ENCODE results near the gene INCA1.

Gene INCA1

GRCh38 chr17:4973256-4974114, 23.8 kb downstream of the INCA1 start:
- Mint-ChIP-seq H3K9me3 (no peaks in the 10 kb centered on the region), H3K36me3 (ENCODE audit: insufficient read depth) (peaks cover 33% of the 10 kb centered on the region), H3K4me1 (peaks cover 11% of the 10 kb centered on the region), H3K27ac (ENCODE audit: low read depth) (no peak overlapping the region), H3K4me3 (no peak overlapping the region), H3K27me3 (no peaks in the 10 kb centered on the region)
- no peak for ATAC-seq (replicated peaks; ENCODE audit: extremely low read depth, poor library complexity, severe bottlenecking)
- no peak for DNase-seq (ENCODE audit: low spot score in 2 of 2)

GRCh38 chr17:4972752-4973151, 24.6 kb downstream of the INCA1 start:
- H3K27me3 Mint-ChIP-seq: no peaks in the 10 kb centered on the region
- no peaks in the 10 kb centered on the region for H3K9me3 Mint-ChIP-seq
- H3K36me3 Mint-ChIP-seq (ENCODE audit: insufficient read depth): peaks cover 33% of the 10 kb centered on the region
- DNase-seq (ENCODE audit: low spot score in 2 of 2) (no peak), ATAC-seq (replicated peaks; ENCODE audit: extremely low read depth, poor library complexity, severe bottlenecking) (no peak)
- no peak overlapping the region for H3K27ac Mint-ChIP-seq (ENCODE audit: low read depth)
- no peak overlapping the region for H3K4me3 Mint-ChIP-seq
- H3K4me1 Mint-ChIP-seq: peaks cover 11% of the 10 kb centered on the region

DNA sequence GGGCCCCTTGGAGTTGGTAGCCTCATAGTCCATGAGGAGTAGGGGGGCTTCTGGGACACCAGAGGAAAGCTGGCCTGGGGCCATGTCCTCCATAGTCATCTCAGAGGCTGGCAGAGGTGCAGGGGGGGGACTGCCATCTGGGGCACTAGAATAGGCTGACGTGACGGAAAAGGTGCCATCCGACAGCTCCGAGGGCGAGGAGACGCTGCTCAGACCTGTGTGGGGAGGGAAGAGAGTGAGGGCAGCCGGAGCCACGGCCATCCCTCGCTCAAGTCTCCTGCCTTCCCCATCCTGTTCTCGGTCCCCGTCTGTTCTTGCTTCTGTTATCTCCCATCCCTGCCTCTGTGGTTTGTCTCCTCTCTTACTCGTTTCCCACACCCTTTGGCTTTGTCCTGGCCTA, 25.0 kb downstream of the INCA1 start:
- H3K36me3 Mint-ChIP-seq (ENCODE audit: insufficient read depth): peaks cover 31% of the 10 kb centered on the region
- H3K27me3 Mint-ChIP-seq: no peaks in the 10 kb centered on the region
- H3K9me3 Mint-ChIP-seq: no peaks in the 10 kb centered on the region
- no peak for ATAC-seq (replicated peaks; ENCODE audit: extremely low read depth, poor library complexity, severe bottlenecking)
- peaks cover 11% of the 10 kb centered on the region for H3K4me1 Mint-ChIP-seq
- no peak overlapping the region for H3K4me3 Mint-ChIP-seq
- no peak overlapping the region for H3K27ac Mint-ChIP-seq (ENCODE audit: low read depth)
- DNase-seq (ENCODE audit: low spot score in 2 of 2): no peak

DNA sequence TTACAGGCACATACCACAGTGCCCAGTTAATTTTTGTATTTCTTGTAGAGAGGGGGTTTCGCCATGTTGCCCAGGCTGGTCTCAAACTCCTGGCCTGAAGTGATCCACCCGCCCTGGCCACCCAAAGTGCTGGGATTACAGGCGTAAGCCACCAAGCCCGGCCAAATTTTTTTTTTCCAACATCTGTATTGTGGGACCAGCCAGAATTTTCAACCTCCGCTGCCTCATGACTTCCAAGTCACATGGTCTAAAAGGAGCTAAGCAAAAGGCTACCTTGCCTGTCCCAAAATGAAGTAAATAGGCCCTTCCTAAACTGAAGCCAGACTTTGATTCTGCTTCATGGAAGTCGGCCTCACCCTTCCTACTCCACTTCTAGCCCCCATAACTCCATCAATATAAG, 25.5 kb downstream of the INCA1 start:
- H3K4me3 Mint-ChIP-seq: no peak overlapping the region
- no peaks in the 10 kb centered on the region for H3K9me3 Mint-ChIP-seq
- ATAC-seq (replicated peaks; ENCODE audit: extremely low read depth, poor library complexity, severe bottlenecking): no peak
- DNase-seq (ENCODE audit: low spot score in 2 of 2): no peak
- H3K27ac Mint-ChIP-seq (ENCODE audit: low read depth): no peak overlapping the region
- peaks cover 11% of the 10 kb centered on the region for H3K4me1 Mint-ChIP-seq
- H3K27me3 Mint-ChIP-seq: no peaks in the 10 kb centered on the region
- peaks cover 28% of the 10 kb centered on the region for H3K36me3 Mint-ChIP-seq (ENCODE audit: insufficient read depth)

GRCh38 chr17:4970273-4970672, 27.0 kb downstream of the INCA1 start:
- Mint-ChIP-seq H3K27ac (ENCODE audit: low read depth) (no peak overlapping the region), H3K4me1 (peaks cover 18% of the 10 kb centered on the region), H3K27me3 (no peaks in the 10 kb centered on the region), H3K36me3 (ENCODE audit: insufficient read depth) (peaks cover 24% of the 10 kb centered on the region), H3K9me3 (no peaks in the 10 kb centered on the region), H3K4me3 (no peak overlapping the region)
- DNase-seq (ENCODE audit: low spot score in 2 of 2) (no peak), ATAC-seq (replicated peaks; ENCODE audit: extremely low read depth, poor library complexity, severe bottlenecking) (no peak)

DNA sequence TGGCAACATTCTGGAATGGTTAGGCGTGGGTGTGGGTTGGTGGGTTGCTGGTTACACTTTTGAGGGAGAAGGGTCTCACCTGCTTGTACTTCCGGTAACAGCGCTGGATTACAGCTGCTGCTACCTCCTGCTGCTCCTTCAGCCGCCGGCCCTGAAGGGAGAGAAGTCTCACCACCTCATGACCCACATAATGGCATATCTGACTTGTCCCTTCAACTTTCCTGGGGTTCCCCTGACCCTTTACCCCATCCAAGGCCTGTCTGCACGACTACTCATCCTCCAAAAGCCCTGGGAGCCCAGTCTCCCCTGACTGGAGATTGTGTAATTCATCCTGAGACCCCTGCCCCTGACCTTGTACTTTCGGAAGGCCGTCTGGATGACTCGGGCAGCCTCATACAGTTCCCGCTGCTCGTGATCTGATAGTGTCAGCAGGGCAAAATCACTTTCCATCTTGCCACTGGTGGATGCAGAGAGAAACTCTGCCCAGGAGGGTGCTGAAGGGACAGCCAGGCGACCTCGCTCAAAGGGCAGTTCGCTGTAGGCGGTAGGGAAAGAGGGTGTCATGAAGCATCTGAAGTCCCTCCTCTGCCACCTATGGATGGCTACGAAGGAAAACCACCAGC, 27.7 kb downstream of the INCA1 start:
- Mint-ChIP-seq H3K4me1 (peaks cover 20% of the 10 kb centered on the region), H3K27ac (ENCODE audit: low read depth) (no peak overlapping the region), H3K36me3 (ENCODE audit: insufficient read depth) (peaks cover 20% of the 10 kb centered on the region), H3K27me3 (no peaks in the 10 kb centered on the region), H3K4me3 (no peak overlapping the region), H3K9me3 (no peaks in the 10 kb centered on the region)
- no peak for DNase-seq (ENCODE audit: low spot score in 2 of 2)
- ATAC-seq (replicated peaks; ENCODE audit: extremely low read depth, poor library complexity, severe bottlenecking): no peak

- H3K4me3 Mint-ChIP-seq: no peak overlapping the region
- no peaks in the 10 kb centered on the region for H3K27me3 Mint-ChIP-seq
- H3K4me1 Mint-ChIP-seq: peaks cover 20% of the 10 kb centered on the region
- H3K36me3 Mint-ChIP-seq (ENCODE audit: insufficient read depth): peaks cover 18% of the 10 kb centered on the region
- DNase-seq (ENCODE audit: low spot score in 2 of 2): no peak
- no peak for ATAC-seq (replicated peaks; ENCODE audit: extremely low read depth, poor library complexity, severe bottlenecking)
- H3K9me3 Mint-ChIP-seq: no peaks in the 10 kb centered on the region
- H3K27ac Mint-ChIP-seq (ENCODE audit: low read depth): no peak overlapping the region
Measured at GRCh38 chr17:4969047-4969550, 28.2 kb downstream of the INCA1 start.

- Mint-ChIP-seq H3K4me3 (no peak overlapping the region), H3K4me1 (peaks cover 16% of the 10 kb centered on the region), H3K36me3 (ENCODE audit: insufficient read depth) (peaks cover 17% of the 10 kb centered on the region), H3K27me3 (no peaks in the 10 kb centered on the region), H3K9me3 (no peaks in the 10 kb centered on the region), H3K27ac (ENCODE audit: low read depth) (no peak overlapping the region)
- no peak for ATAC-seq (replicated peaks; ENCODE audit: extremely low read depth, poor library complexity, severe bottlenecking)
- DNase-seq (ENCODE audit: low spot score in 2 of 2): no peak
Measured at GRCh38 chr17:4968486-4969046, 28.8 kb downstream of the INCA1 start.

- H3K36me3 Mint-ChIP-seq (ENCODE audit: insufficient read depth): peaks cover 15% of the 10 kb centered on the region
- no peaks in the 10 kb centered on the region for H3K27me3 Mint-ChIP-seq
- H3K9me3 Mint-ChIP-seq: no peaks in the 10 kb centered on the region
- DNase-seq (ENCODE audit: low spot score in 2 of 2): peak; percentile 94 to 96
- no peak within 1 kb of the TSS for H3K4me3 Mint-ChIP-seq
- peaks cover 15% of the 10 kb centered on the region for H3K4me1 Mint-ChIP-seq
- H3K27ac Mint-ChIP-seq (ENCODE audit: low read depth): no peak within 1 kb of the TSS
- ATAC-seq (replicated peaks; ENCODE audit: extremely low read depth, poor library complexity, severe bottlenecking): peak; percentile 70
Measured at GRCh38 chr17:4967539-4968485, 29.5 kb downstream of the INCA1 start, which contains the start of gene SPAG7. Gene SPAG7, minus strand, starts transcription at chr17:4967817. Its CDS starts 13 bp downstream, at chr17:4967804.

GRCh38 chr17:4966844-4967538, 30.3 kb downstream of the INCA1 start:
- Mint-ChIP-seq H3K36me3 (ENCODE audit: insufficient read depth) (peaks cover 13% of the 10 kb centered on the region), H3K27me3 (no peaks in the 10 kb centered on the region), H3K9me3 (no peaks in the 10 kb centered on the region), H3K4me3 (no peak overlapping the region), H3K27ac (ENCODE audit: low read depth) (no peak overlapping the region), H3K4me1 (peaks cover 15% of the 10 kb centered on the region)
- DNase-seq (ENCODE audit: low spot score in 2 of 2) (peak in 1 of 2 donors; percentile 91), ATAC-seq (replicated peaks; ENCODE audit: extremely low read depth, poor library complexity, severe bottlenecking) (peak; percentile 86)

GRCh38 chr17:4965311-4965986, 31.9 kb downstream of the INCA1 start:
- no peak overlapping the region for H3K4me3 Mint-ChIP-seq
- no peaks in the 10 kb centered on the region for H3K27me3 Mint-ChIP-seq
- no peaks in the 10 kb centered on the region for H3K9me3 Mint-ChIP-seq
- ATAC-seq (replicated peaks; ENCODE audit: extremely low read depth, poor library complexity, severe bottlenecking) (no peak), DNase-seq (ENCODE audit: low spot score in 2 of 2) (no peak)
- H3K27ac Mint-ChIP-seq (ENCODE audit: low read depth): no peak overlapping the region
- H3K4me1 Mint-ChIP-seq: peaks cover 19% of the 10 kb centered on the region
- H3K36me3 Mint-ChIP-seq (ENCODE audit: insufficient read depth): peaks cover 11% of the 10 kb centered on the region
